GM12891 (cell line): ENCODE measurements around the gene ADORA2B.
"Not testable (repeated sequence)": the region's sequence is repeated elsewhere in the genome, so short reads cannot be mapped to it uniquely, and the experiment has no call there.

ENCODE experiments used
- DNase-seq: peaks from one replicate; pipeline ENCODE4 v3.0.0; 2011; ENCODE audit warnings: low spot score; ENCODE audit not compliant: insufficient read length
- FAIRE-seq: peaks from 2 replicates; lab custom pipeline; 2011; peaks lifted over from hg19 to GRCh38; lab: Jason Lieb, UNC
- PAX5 ChIP-seq: IDR thresholded peaks from 2 replicates; pipeline ENCODE4 v1.6.1; 2011; ENCODE audit warnings: low read length, moderate library complexity, mild to moderate bottlenecking; ENCODE audit not compliant: insufficient read depth, severe bottlenecking
- POLR2A ChIP-seq: IDR thresholded peaks from 2 replicates; pipeline ENCODE4 v1.6.1; 2011; ENCODE audit warnings: low read depth, low read length, control low read depth
- POLR2AphosphoS5 ChIP-seq: IDR thresholded peaks from 2 replicates; pipeline ENCODE4 v1.6.1; 2011; ENCODE audit warnings: low read depth, low read length, control low read depth
- POU2F2 ChIP-seq: IDR thresholded peaks from 2 replicates; pipeline ENCODE4 v1.6.1; 2011; ENCODE audit warnings: low read depth, mild to moderate bottlenecking, control low read depth, low read length, moderate library complexity
- SPI1 ChIP-seq: IDR thresholded peaks from 2 replicates; pipeline ENCODE4 v1.6.1; 2011; ENCODE audit warnings: low read depth, low read length, control low read depth
- TAF1 ChIP-seq: IDR thresholded peaks from 2 replicates; pipeline ENCODE4 v1.6.1; 2011; ENCODE audit warnings: low read depth, low read length, control low read depth

ADORA2B gene

DNA sequence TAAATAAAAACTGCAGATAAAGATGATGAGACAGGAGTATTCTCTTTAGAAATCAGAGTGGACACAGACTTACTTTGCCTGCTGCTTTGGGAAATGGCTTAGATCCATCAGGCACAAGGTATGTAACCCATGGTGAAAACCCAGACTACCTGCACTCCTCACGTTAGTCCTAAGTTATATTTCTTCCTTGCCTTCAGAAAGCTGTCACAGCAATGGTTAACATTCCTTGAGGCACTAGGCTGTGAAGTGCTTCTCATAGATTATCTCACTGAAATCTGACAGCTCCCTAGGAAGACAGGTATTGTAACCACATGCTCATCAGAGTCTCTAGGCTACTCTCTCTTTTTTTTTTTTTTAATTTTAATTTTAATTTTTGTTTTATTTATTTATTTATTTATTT is 33.7 kb downstream of the ADORA2B start:
- no peak for TF ChIP-seq POLR2AphosphoS5
- no peak for TF ChIP-seq POU2F2
- no peak for TF ChIP-seq SPI1
- TF ChIP-seq TAF1 = no peak
- no peak for TF ChIP-seq PAX5
- no peak for TF ChIP-seq POLR2A
- FAIRE-seq (no peak), DNase-seq (no peak)

DNA sequence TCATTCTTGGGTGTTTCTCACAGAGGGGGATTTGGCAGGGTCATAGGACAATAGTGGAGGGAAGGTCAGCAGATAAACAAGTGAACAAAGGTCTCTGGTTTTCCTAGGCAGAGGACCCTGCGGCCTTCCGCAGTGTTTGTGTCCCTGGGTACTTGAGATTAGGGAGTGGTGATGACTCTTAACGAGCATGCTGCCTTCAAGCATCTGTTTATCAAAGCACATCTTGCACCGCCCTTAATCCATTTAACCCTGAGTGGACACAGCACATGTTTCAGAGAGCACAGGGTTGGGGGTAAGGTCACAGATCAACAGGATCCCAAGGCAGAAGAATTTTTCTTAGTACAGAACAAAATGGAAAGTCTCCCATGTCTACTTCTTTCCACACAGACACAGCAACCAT is 34.1 kb downstream of the ADORA2B start:
- DNase-seq, FAIRE-seq: not testable (repeated sequence)

DNA sequence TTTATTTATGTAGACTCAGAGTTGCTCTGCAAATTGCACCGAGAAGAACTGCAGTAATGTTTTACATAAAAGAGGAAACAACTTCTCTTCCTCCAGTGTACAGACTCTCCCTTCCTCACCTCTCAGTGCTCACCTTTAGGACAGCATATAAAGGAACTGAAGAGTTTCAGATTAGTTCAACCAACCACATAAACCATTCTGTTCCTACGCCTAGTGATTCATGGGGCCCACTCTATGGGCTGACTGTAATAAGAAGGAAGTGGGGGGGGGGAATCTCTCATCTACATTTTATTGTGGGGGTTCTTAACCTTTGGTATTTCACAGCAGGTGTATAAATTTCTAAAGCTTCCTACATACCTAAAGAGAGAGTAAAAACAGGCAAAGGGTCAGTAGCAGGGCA is 36.3 kb downstream of the ADORA2B start:
- peak; percentile 66 for FAIRE-seq
- peak; percentile 30 for DNase-seq
- no peak for TF ChIP-seq POLR2A
- TF ChIP-seq SPI1 = peak; percentile 87
- TF ChIP-seq POU2F2 = 0 out of 2 replicates have a peak, but pooled peaks have one; percentile 45

DNA sequence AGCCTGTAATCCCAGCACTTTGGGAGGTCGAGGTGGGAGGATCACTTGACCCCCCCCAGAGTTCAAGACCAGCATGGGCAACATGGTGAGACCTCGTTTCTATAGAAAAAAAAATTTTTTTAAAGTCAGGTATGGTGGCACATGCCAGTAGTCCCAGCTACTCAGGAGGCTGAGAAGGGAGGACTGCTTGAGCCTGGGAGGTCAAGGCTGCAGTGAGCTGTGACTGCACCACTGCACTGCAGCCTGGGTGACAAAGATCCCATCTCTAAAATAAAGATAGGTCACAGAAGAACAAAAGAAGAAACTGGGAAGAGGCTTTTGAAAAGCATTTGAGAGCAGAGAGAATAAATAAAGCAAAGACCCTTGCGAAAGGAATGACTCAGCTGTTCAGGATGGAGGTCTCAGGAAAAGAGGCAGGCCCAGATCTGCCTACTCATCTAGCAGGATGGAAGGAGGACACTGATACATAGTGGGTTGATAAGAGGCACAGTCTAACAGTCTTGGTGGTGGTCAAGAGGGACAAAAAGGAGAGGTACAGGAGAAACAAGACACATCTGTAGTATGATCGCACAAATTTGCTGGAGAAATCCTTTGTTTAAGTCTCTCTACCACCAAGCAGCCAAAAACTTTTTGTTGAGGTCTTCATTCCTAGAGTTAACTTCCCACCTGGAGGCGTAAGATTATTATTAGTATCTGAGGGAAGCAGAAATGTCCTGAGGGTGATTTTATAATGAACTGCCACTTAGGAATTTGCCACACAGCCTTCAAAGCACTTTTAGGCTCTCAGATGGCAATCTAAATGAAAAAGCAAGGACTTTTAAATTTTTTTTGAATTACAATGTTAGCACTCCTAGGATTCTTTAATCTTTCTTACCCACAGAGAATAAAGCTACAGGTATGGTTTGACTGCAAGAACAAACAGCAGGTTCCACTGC is 37.0 kb downstream of the ADORA2B start:
- FAIRE-seq (peak; percentile 16), DNase-seq (no peak)
- no peak for TF ChIP-seq SPI1
- TF ChIP-seq PAX5 = no peak
- TF ChIP-seq POLR2AphosphoS5 = no peak
- TF ChIP-seq TAF1 = no peak
- TF ChIP-seq POU2F2 = no peak
- no peak for TF ChIP-seq POLR2A

DNA sequence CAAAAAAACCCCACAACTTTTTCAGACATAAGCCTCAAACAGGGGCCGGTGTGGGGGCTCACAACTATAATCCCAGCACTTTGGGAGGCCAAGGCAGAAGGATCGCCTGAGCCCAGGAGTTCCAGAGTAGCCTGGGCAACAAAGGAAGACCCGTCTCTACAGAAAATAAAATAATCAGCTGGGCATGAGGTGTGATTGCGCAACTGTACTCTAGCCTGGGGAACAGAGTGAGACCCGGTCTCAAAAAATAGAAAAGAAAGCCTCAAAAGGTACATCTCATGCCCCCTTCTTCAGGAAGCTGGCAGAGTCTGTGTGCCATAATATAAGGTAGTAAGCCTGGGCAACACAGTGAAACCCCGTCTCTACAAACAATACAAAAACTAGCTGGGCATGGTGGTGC is 51.4 kb downstream of the ADORA2B start:
- FAIRE-seq = no peak
- DNase-seq = no peak
- no peak for TF ChIP-seq POLR2A
- no peak for TF ChIP-seq POLR2AphosphoS5
- TF ChIP-seq TAF1 = no peak
- TF ChIP-seq POU2F2 = no peak
- no peak for TF ChIP-seq PAX5
- TF ChIP-seq SPI1 = no peak

DNA sequence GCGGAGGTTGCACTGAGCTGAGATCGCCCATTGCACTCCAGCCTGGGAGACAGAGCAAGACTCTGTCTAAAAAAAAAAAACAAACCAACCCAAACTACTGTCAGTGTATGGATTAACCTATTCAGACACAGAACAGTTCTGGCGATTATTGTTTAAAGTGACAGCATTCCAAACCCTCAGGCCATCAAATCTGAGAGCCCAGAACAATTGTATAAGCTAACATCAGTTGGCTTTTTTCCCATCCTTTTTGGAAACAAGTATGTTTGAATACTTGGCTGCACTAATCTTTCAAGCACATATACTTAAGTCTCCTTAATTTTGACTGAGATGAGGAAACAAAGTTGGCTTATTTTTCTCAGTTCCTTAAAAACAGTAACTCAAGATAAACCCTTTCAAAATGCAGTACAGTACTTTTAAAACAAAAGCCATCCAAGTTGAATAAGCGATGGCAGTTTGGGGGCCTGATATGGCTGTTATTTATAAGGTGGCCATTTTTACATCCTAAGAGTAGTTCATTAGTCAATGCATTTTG is 53.2 kb downstream of the ADORA2B start:
- DNase-seq (no peak), FAIRE-seq (no peak)
- TF ChIP-seq SPI1 = peak; percentile 55
- no peak for TF ChIP-seq POLR2A
- no peak for TF ChIP-seq POU2F2

DNA sequence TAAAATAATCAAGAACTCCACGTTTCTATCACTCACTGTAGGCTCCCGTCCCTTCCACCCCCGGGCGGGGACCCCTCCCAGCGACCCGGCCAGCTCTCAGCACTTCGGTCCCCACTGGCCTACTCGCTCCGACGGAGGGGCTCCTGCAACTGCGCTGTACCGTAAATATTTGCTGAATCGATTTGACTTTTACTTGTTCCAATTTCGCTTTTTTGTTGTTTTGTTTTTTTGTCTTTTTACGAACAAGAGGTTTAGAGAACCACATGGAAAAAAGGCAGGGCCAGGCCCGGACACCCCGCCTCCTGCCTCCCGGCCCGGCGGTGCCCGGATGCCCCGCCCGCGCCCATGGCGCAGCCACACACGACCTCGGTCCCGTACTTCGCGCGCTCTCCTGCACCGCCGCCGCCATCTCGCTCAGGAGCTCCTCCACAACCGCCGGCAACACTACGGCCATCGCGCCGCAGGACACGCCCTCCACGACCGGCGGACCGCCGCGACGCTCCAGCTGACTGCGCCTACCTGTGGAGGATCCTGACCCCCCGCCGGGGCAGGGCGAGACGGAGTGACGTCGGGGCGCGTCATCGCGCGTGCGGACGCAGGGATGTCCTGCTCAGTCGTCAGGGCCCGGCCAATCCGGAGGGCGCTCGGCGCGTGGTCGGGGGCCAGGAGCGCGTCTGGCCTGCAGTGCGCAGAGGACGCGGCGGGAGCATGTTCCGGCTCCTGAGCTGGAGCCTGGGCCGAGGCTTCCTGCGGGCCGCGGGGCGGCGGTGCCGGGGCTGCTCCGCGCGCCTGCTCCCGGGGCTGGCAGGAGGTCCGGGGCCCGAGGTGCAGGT is 54.4 kb downstream of the ADORA2B start, which contains the start of the genes TTC19 and ZSWIM7:
Gene TTC19 (plus strand): TSS at position 684 of the 833 bp plus-strand sequence. CDS start 25 bp downstream, at position 709.
Gene ZSWIM7 (minus strand): TSS at position 564 of the 833 bp plus-strand sequence. CDS start 110 bp downstream, at position 454.
- DNase-seq = peak; percentile 96
- peak; percentile 99 for FAIRE-seq
- peak; percentile 92 for TF ChIP-seq POLR2AphosphoS5
- TF ChIP-seq SPI1 = no peak
- TF ChIP-seq TAF1 = peak; percentile 97
- TF ChIP-seq POLR2A = peak; percentile 96
- TF ChIP-seq POU2F2 = peak; percentile 12; the same call in 1 of the 2 replicates
- TF ChIP-seq PAX5 = no peak

DNA sequence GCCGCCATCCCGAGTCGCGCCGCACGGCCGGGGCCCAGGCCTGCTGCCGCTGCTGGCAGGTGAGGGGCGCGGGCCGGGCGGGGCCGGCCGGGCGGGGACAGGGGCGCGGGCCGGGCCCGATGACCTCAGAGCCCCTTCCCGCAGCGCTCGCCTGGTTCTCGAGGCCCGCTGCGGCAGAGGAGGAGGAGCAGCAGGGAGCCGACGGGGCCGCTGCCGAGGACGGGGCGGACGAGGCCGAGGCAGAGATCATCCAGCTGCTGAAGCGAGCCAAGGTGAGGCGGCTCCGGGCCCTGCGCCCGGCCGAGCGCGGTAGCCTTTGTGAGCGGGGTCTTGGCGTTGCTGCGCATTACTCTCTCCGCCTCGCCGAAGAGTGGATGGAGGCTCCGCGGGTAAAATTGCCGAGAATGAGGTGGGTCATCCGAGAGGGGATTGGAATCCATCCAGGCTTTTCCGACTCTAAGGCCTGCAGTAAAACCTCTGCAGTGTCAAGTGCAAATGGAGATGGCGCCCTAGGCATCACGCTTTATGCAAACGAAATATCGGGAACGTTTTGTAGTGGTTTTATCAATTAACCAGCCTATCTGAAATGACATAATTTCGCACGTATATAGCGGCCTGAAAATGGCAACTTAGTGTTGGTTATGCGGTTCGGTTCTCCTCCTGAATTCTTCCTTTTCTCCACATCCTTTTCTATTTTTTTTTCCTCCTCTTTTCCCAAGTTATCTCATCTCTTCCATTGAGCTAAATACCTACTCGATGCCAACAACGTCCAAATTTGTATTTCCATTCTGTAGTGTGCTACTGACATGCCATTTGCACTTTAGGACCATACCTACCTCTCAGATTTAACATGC is 55.3 kb downstream of the ADORA2B start:
- no peak for TF ChIP-seq PAX5
- TF ChIP-seq TAF1 = no peak
- DNase-seq (no peak), FAIRE-seq (peak; percentile 62)

DNA sequence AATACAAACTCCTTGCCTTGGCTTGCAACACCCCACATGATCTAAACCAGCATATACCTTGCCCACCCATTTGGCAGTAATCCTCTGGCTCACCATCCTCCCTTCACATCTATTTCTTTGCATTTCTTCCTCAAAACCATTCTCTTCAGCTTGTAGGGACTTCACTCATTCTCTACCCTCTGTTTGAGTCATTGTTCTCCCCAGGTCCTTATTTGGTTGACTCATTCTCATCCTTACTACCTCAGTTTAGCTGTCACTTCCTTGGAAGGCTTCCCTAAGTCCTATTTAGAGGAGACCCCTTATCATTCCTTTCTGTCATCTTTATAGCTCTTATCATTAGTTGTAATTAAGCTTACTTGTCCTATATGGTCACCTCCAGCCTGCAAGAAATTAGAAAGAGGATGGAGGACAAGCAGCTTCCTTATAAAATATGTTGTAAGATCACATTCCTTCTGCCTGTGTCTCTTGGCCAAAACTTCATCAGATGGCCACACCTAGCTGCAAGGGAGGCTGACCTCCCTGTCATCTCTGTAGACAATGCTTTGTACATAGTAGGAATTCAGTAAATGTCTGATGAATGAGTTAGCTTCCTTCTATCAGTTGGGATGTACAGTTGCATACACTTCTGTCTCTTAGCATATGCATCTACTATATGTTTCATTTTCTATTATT is 56.4 kb downstream of the ADORA2B start:
- no peak for FAIRE-seq

More for the DNA sequence above, 56.4 kb downstream of the ADORA2B start:
- no peak; the same call in 1 of the 2 replicates for TF ChIP-seq SPI1
- TF ChIP-seq POLR2AphosphoS5 = peak; percentile 13; the same call in 1 of the 2 replicates
- no peak for DNase-seq
